GM12891 (cell line): ENCODE measurements around the gene DYNC1H1.

ENCODE experiments used
- PAX5 ChIP-seq: IDR thresholded peaks from 2 replicates; pipeline ENCODE4 v1.6.1; 2011; ENCODE audit warnings: low read length, moderate library complexity, mild to moderate bottlenecking; ENCODE audit not compliant: insufficient read depth, severe bottlenecking
- POLR2A ChIP-seq: IDR thresholded peaks from 2 replicates; pipeline ENCODE4 v1.6.1; 2011; ENCODE audit warnings: low read depth, low read length, control low read depth
- POLR2AphosphoS5 ChIP-seq: IDR thresholded peaks from 2 replicates; pipeline ENCODE4 v1.6.1; 2011; ENCODE audit warnings: low read depth, low read length, control low read depth
- POU2F2 ChIP-seq: IDR thresholded peaks from 2 replicates; pipeline ENCODE4 v1.6.1; 2011; ENCODE audit warnings: low read depth, mild to moderate bottlenecking, control low read depth, low read length, moderate library complexity
- SPI1 ChIP-seq: IDR thresholded peaks from 2 replicates; pipeline ENCODE4 v1.6.1; 2011; ENCODE audit warnings: low read depth, low read length, control low read depth
- TAF1 ChIP-seq: IDR thresholded peaks from 2 replicates; pipeline ENCODE4 v1.6.1; 2011; ENCODE audit warnings: low read depth, low read length, control low read depth

GRCh38 chr14:101963052-101963451, 1.3 kb upstream of the DYNC1H1 start:
- no peak for TF ChIP-seq PAX5
- TF ChIP-seq POLR2A = no peak
- TF ChIP-seq POLR2AphosphoS5 = no peak
- TF ChIP-seq SPI1 = no peak
- TF ChIP-seq TAF1 = no peak
- no peak for TF ChIP-seq POU2F2
